H9 (cell line): Measurements from ENCODE around the gene CALCR. TPM values are rescaled to one million over a fixed set of nuclear protein-coding genes. Genes with fewer than 3 reads are reported as not detected.

ENCODE experiments used
- DNase-seq: peaks from one replicate; pipeline ENCODE4 v3.0.0-alpha.2; 2017
- H2AFZ ChIP-seq: one replicate; pipeline ENCODE4 v1.6.1; 2013; ENCODE audit warnings: mild to moderate bottlenecking, low read length, control low read depth, moderate library complexity
- H2AK5ac ChIP-seq: 2 replicates; pipeline ENCODE4 v1.6.1; 2013; ENCODE audit warnings: low read length, control low read depth, mixed read lengths; ENCODE audit not compliant: insufficient read length
- H2BK120ac ChIP-seq: one replicate; pipeline ENCODE4 v1.6.1; 2013; ENCODE audit warnings: low read depth, mild to moderate bottlenecking, low read length, control low read depth, inconsistent platforms; ENCODE audit not compliant: poor library complexity, severe bottlenecking
- H2BK12ac ChIP-seq: 2 replicates; pipeline ENCODE4 v1.6.1; 2013; ENCODE audit warnings: low read length, control low read depth, mixed read lengths, low read depth; ENCODE audit not compliant: insufficient read length
- H2BK15ac ChIP-seq: 2 replicates; pipeline ENCODE4 v1.6.1; 2013; ENCODE audit warnings: low read depth, low read length, control low read depth
- H2BK20ac ChIP-seq: one replicate; pipeline ENCODE4 v1.6.1; 2013; ENCODE audit warnings: low read depth, mild to moderate bottlenecking, low read length, control low read depth, inconsistent platforms; ENCODE audit not compliant: poor library complexity, severe bottlenecking
- H2BK5ac ChIP-seq: 2 replicates; pipeline ENCODE4 v1.6.1; 2013; ENCODE audit warnings: low read length, control low read depth, mixed read lengths; ENCODE audit not compliant: insufficient read length
- H3K14ac ChIP-seq: 2 replicates; pipeline ENCODE4 v1.6.1; 2013; ENCODE audit warnings: low read length, control low read depth; ENCODE audit not compliant: insufficient read depth
- H3K18ac ChIP-seq: 2 replicates; pipeline ENCODE4 v1.6.1; 2013; ENCODE audit warnings: low read depth, mild to moderate bottlenecking, mixed read lengths, low read length, control low read depth; ENCODE audit not compliant: insufficient read length
- H3K23ac ChIP-seq: 2 replicates; pipeline ENCODE4 v1.6.1; 2013; ENCODE audit warnings: low read length, control low read depth, mixed read lengths, low read depth; ENCODE audit not compliant: insufficient read length
- H3K23me2 ChIP-seq: 2 replicates; pipeline ENCODE4 v1.6.1; 2013; ENCODE audit warnings: low read depth, mild to moderate bottlenecking, mixed read lengths, low read length, control low read depth; ENCODE audit not compliant: insufficient read length, poor library complexity, severe bottlenecking
- H3K27ac ChIP-seq: 2 replicates; pipeline ENCODE4 v1.5.1; 2013; ENCODE audit warnings: low read length, control low read depth, mixed read lengths, low read depth; ENCODE audit not compliant: insufficient read length
- H3K27me3 ChIP-seq: 2 replicates; pipeline ENCODE4 v1.6.1; 2013; ENCODE audit warnings: low read length, control low read depth, inconsistent platforms; ENCODE audit not compliant: insufficient read depth
- H3K4ac ChIP-seq: 2 replicates; pipeline ENCODE4 v1.6.1; 2013; ENCODE audit warnings: low read depth, mild to moderate bottlenecking, control low read depth, inconsistent platforms, low read length, moderate library complexity
- H3K4me1 ChIP-seq: 2 replicates; pipeline ENCODE4 v1.6.1; 2013; ENCODE audit warnings: low read length, control low read depth, inconsistent platforms; ENCODE audit not compliant: insufficient read depth
- H3K4me2 ChIP-seq: 2 replicates; pipeline ENCODE4 v1.6.1; 2013; ENCODE audit warnings: low read length, control low read depth, mixed read lengths; ENCODE audit not compliant: insufficient read length, insufficient read depth
- H3K56ac ChIP-seq: 2 replicates; pipeline ENCODE4 v1.6.1; 2013; ENCODE audit warnings: low read depth, mild to moderate bottlenecking, mixed read lengths, low read length, control low read depth; ENCODE audit not compliant: insufficient read length
- H3K79me1 ChIP-seq: 2 replicates; pipeline ENCODE4 v1.6.1; 2013; ENCODE audit warnings: low read depth, mild to moderate bottlenecking, moderate library complexity, low read length, control low read depth, inconsistent platforms; ENCODE audit not compliant: insufficient read depth, poor library complexity, severe bottlenecking
- H3K79me2 ChIP-seq: 2 replicates; pipeline ENCODE4 v1.6.1; 2013; ENCODE audit warnings: low read length, control low read depth, inconsistent platforms; ENCODE audit not compliant: insufficient read depth
- H3K9ac ChIP-seq: 2 replicates; pipeline ENCODE4 v1.6.1; 2013; ENCODE audit warnings: low read length, control low read depth, mixed read lengths; ENCODE audit not compliant: insufficient read length; ENCODE audit errors: extremely low read depth
- H3K9me3 ChIP-seq: one replicate; pipeline ENCODE4 v1.6.1; 2013; ENCODE audit warnings: low read depth, low read length, inconsistent platforms; ENCODE audit not compliant: control insufficient read depth
- H3T11ph ChIP-seq: one replicate; pipeline ENCODE4 v1.6.1; 2013; ENCODE audit warnings: mild to moderate bottlenecking, low read length, control low read depth, inconsistent platforms
- H4K20me1 ChIP-seq: one replicate; pipeline ENCODE4 v1.6.1; 2013; ENCODE audit not compliant: control insufficient read depth, insufficient read length, insufficient read depth
- H4K5ac ChIP-seq: 2 replicates; pipeline ENCODE4 v1.6.1; 2013; ENCODE audit warnings: low read depth, mild to moderate bottlenecking, mixed read lengths, low read length, control low read depth; ENCODE audit not compliant: insufficient read length
- H4K8ac ChIP-seq: replicated peaks from 2 replicates; pipeline ENCODE4 v1.6.1; 2013; ENCODE audit warnings: low read length, control low read depth, mixed read lengths, low read depth; ENCODE audit not compliant: insufficient read length
- H4K91ac ChIP-seq: 2 replicates; pipeline ENCODE4 v1.6.1; 2013; ENCODE audit warnings: low read depth, mild to moderate bottlenecking, moderate library complexity, mixed read lengths, low read length, control low read depth; ENCODE audit not compliant: insufficient read length
- H3K27ac Mint-ChIP-seq, 3 experiments: 2 replicates in 2 of 3; 3 replicates in 1 of 3; pipeline ENCODE4 v1.8.0; 2020 to 2021; ENCODE audit warnings: mixed read lengths in 3 of 3, mild to moderate bottlenecking in 1 of 3, moderate library complexity in 1 of 3
- H3K27me3 Mint-ChIP-seq: 2 replicates; pipeline ENCODE4 v1.8.0; 2021; ENCODE audit warnings: low read depth, mild to moderate bottlenecking, moderate library complexity, mixed read lengths
- H3K36me3 Mint-ChIP-seq, 3 experiments: 2 replicates in 2 of 3; 3 replicates in 1 of 3; pipeline ENCODE4 v1.8.0; 2020 to 2021; ENCODE audit warnings: low read depth in 3 of 3, mixed read lengths in 3 of 3; ENCODE audit not compliant: insufficient read depth in 1 of 3
- H3K4me1 Mint-ChIP-seq, 2 experiments: 2 replicates each; pipeline ENCODE4 v1.8.0; 2020; ENCODE audit warnings: mixed read lengths in 2 of 2
- H3K4me3 Mint-ChIP-seq, 2 experiments: 2 replicates in 1 of 2; 3 replicates in 1 of 2; pipeline ENCODE4 v1.8.0; 2020 to 2021; ENCODE audit warnings: mild to moderate bottlenecking in 2 of 2, mixed read lengths in 2 of 2, moderate library complexity in 1 of 2
- H3K9me3 Mint-ChIP-seq, 2 experiments: 2 replicates in 1 of 2; 3 replicates in 1 of 2; pipeline ENCODE4 v1.8.0; 2020; ENCODE audit warnings: mild to moderate bottlenecking in 2 of 2, mixed read lengths in 2 of 2, moderate library complexity in 1 of 2
- WGBS: extraction: QIAGEN DNeasy Blood & Tissue Kit; methylation state at CpG from one replicate; pipeline ENCODE4 v1.1.7; 2013; ENCODE audit warnings: missing lambda C conversion rate, low lambda C conversion rate, mixed read lengths; ENCODE audit not compliant: insufficient read length; ENCODE audit errors: extremely low coverage; 5-methylcytosine and 5-hydroxymethylcytosine counted together
- total RNA-seq: library from RNA; stranded (reverse); gene quantifications from 2 replicates; pipeline ENCODE4 v1.2.1, GENCODE V29; 2021
- TF ChIP-seq, protein P1 (sequence below): fragments of 200-600 bp; sonication (generic); conservative IDR thresholded peaks from 3 replicates; pipeline ENCODE4 v1.8.0; 2021; ENCODE audit warnings: antibody characterized with exemption, mild to moderate bottlenecking

CALCR gene
- total RNA-seq, 1 experiment from 2014 or later, result 0.52 TPM

DNA sequence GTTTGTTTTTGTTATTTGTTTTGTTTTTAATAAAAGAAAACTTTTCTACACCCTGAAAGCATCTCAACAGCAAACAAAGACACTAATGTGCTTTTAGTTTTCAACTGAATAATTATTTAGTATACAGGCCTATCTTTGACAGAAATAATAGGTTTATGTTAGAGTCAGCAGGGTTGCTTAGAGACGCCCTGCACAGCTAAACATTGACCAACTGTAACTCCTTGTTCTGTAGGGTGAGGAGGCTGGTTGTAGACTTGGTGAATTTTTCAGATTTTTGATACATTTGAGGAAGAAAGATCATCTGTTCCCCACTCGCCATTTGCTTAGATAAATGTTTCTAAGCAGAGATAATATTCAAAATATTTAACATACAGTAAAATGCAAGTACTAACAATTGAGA lies 103.1 kb downstream of the CALCR start:
- H4K5ac ChIP-seq, result no peak overlapping the region
- no peaks in the 10 kb centered on the region for H3K79me2 ChIP-seq
- H3K9me3 Mint-ChIP-seq, result no peaks in the 10 kb centered on the region
- H4K91ac ChIP-seq, result no peak overlapping the region
- H3K27me3 ChIP-seq, result no peaks in the 10 kb centered on the region
- no peaks in the 10 kb centered on the region for H3K9me3 ChIP-seq
- H3K56ac ChIP-seq, result no peak overlapping the region
- no peak overlapping the region for H2BK15ac ChIP-seq
- H2BK12ac ChIP-seq, result no peak overlapping the region
- TF ChIP-seq, protein P1, sequence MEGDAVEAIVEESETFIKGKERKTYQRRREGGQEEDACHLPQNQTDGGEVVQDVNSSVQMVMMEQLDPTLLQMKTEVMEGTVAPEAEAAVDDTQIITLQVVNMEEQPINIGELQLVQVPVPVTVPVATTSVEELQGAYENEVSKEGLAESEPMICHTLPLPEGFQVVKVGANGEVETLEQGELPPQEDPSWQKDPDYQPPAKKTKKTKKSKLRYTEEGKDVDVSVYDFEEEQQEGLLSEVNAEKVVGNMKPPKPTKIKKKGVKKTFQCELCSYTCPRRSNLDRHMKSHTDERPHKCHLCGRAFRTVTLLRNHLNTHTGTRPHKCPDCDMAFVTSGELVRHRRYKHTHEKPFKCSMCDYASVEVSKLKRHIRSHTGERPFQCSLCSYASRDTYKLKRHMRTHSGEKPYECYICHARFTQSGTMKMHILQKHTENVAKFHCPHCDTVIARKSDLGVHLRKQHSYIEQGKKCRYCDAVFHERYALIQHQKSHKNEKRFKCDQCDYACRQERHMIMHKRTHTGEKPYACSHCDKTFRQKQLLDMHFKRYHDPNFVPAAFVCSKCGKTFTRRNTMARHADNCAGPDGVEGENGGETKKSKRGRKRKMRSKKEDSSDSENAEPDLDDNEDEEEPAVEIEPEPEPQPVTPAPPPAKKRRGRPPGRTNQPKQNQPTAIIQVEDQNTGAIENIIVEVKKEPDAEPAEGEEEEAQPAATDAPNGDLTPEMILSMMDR, result no peak
- H3K4ac ChIP-seq, result no peak overlapping the region
- no peak overlapping the region for H3K4me3 Mint-ChIP-seq
- no peaks in the 10 kb centered on the region for H4K20me1 ChIP-seq
- no CpG with 5 or more reads among the region's 2 CpGs for WGBS
- no peaks in the 10 kb centered on the region for H3K36me3 Mint-ChIP-seq
- no peak overlapping the region for H3K14ac ChIP-seq
- no peak overlapping the region for H2BK120ac ChIP-seq
- peaks cover 5% of the 10 kb centered on the region; the same call in 1 of the 2 replicates for H3K4me1 ChIP-seq
- H3K23me2 ChIP-seq, result no peaks in the 10 kb centered on the region
- H3K4me1 Mint-ChIP-seq, result peaks cover 35 to 39% of the 10 kb centered on the region in 2 experiments
- no peak overlapping the region for H3T11ph ChIP-seq
- no peak overlapping the region for H3K4me2 ChIP-seq
- no peak for DNase-seq
- H2BK20ac ChIP-seq, result no peak overlapping the region
- H3K27ac Mint-ChIP-seq, result no peak overlapping the region
- no peak overlapping the region for H3K9ac ChIP-seq
- no peak overlapping the region for H2AK5ac ChIP-seq
- no peaks in the 10 kb centered on the region for H3K79me1 ChIP-seq
- H4K8ac ChIP-seq, result no peak overlapping the region
- H2BK5ac ChIP-seq, result no peak overlapping the region
- H3K18ac ChIP-seq, result no peak overlapping the region
- H3K27ac ChIP-seq, result no peak overlapping the region
- no peak overlapping the region for H2AFZ ChIP-seq
- no peak overlapping the region for H3K23ac ChIP-seq
- no peaks in the 10 kb centered on the region for H3K27me3 Mint-ChIP-seq
